Lung (tissue), 12 donors: ENCODE data around the gene ZBED4. TPM values are rescaled to one million over a fixed set of nuclear protein-coding genes. Genes with fewer than 3 reads are reported as not detected.

Source experiments
- ATAC-seq: fragments of 200-7000 bp; cut with Tn5 transposase; one replicate; pipeline ENCODE4 v1.9.1; 2020; ENCODE audit warnings: moderate number of reproducible peaks; ENCODE audit not compliant: insufficient read depth, low FRiP score
- DNase-seq, 3 donors: peaks; one replicate each; pipeline ENCODE4 v3.0.0-alpha.2; 2013 to 2017
- H3K27ac ChIP-seq, 2 donors: one replicate each; pipeline ENCODE4 v1.5.1; 2013; ENCODE audit warnings: mild to moderate bottlenecking in 2 of 2, moderate library complexity in 2 of 2, control low read depth in 1 of 2, inconsistent platforms in 1 of 2, low read depth in 1 of 2, low read length in 1 of 2
- H3K27me3 ChIP-seq, 3 donors: one replicate each; pipeline ENCODE4 v1.5.1; 2013; ENCODE audit warnings: low read length in 2 of 3; ENCODE audit not compliant: control insufficient read depth in 3 of 3, insufficient read depth in 3 of 3
- H3K36me3 ChIP-seq, 4 donors: one replicate each; pipeline ENCODE4 v1.5.1; 2013; ENCODE audit warnings: low read length in 4 of 4, mild to moderate bottlenecking in 1 of 4, moderate library complexity in 1 of 4; ENCODE audit not compliant: control insufficient read depth in 4 of 4, insufficient read depth in 4 of 4
- H3K4me1 ChIP-seq, 5 donors: one replicate each; pipeline ENCODE4 v1.5.1; 2013; ENCODE audit warnings: low read length in 5 of 5, mild to moderate bottlenecking in 2 of 5, moderate library complexity in 1 of 5; ENCODE audit not compliant: control insufficient read depth in 5 of 5, insufficient read depth in 5 of 5
- H3K4me3 ChIP-seq: one replicate; pipeline ENCODE4 v1.5.1; 2013; ENCODE audit warnings: mild to moderate bottlenecking, control low read depth, moderate library complexity
- H3K9ac ChIP-seq, 2 donors: one replicate each; pipeline ENCODE4 v1.5.1; 2013; ENCODE audit warnings: low read length in 2 of 2, control low read depth in 1 of 2; ENCODE audit not compliant: insufficient read depth in 1 of 2
- H3K9me3 ChIP-seq, 4 donors: one replicate each; pipeline ENCODE4 v1.5.1; 2013; ENCODE audit warnings: low read length in 3 of 4, mild to moderate bottlenecking in 1 of 4, moderate library complexity in 1 of 4; ENCODE audit not compliant: control insufficient read depth in 4 of 4, insufficient read depth in 3 of 4
- WGBS, 2 donors: extraction: QIAGEN DNeasy Blood & Tissue Kit; methylation state at CpG; one replicate each; pipeline ENCODE4 v1.1.7; 2013; 5-methylcytosine and 5-hydroxymethylcytosine counted together
- polyA plus RNA-seq, 2 donors: library from polyadenylated mRNA; stranded (reverse); fragments of 200-250 nt; gene quantifications; one replicate each; pipeline ENCODE4 v1.2.1, GENCODE V29; 2013
- total RNA-seq, 2 donors: library from RNA; depleted of rRNA in 1 of 2; stranded (reverse); fragments of >200 nt in 1 of 2; gene quantifications; one replicate each; pipeline ENCODE4 v1.2.1, GENCODE V29; 2014 to 2021
- TF ChIP-seq, protein P1 (sequence below): IDR thresholded peaks from 2 replicates; pipeline ENCODE4 v1.5.1; 2012; ENCODE audit warnings: mild to moderate bottlenecking; ENCODE audit errors: control extremely low read depth, extremely low read depth
- donor health status: control.
- donor health status: control.
- donor health status: Bipolar disorder and iron deficiency.
- donor health status: healthy.
- donor health status: DM: yes; HTN: yes; CAD: no.

The ZBED4 gene
- total and polyA plus RNA-seq, 4 donors = 3.9 to 13.2 (median 9.1) TPM

DNA sequence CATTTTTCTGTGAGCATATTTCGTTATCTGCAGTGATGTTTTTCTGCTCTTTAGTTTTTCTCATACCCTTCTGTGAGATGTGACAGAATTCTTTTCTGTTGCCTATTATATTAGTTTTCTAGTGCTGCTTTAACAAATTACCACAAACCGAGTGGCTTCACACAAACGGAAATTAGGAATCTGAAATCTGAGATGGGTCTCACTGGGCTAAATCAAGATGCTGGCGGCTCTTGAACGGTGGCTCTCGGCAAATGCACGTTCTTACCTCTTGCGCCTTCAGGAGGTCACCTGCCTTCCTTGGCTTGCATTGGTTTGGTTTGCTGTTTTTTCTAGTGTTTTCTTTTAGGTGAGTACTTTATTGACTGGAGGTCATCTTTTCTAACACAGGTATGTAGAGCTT lies 13.0 kb downstream of the ZBED4 start:
- H3K9me3 ChIP-seq = peaks cover 3 to 18% (median 12%) of the 10 kb centered on the region in 4 donors
- peaks cover 4 to 16% (median 5%) of the 10 kb centered on the region in 4 donors for H3K36me3 ChIP-seq
- WGBS, 2 donors = 89 to 95% methylated on average over 8 of the region's 8 CpGs
- H3K4me3 ChIP-seq = no peak overlapping the region
- H3K9ac ChIP-seq = no peak overlapping the region
- H3K4me1 ChIP-seq = peaks cover 0 to 2% (median 0%) of the 10 kb centered on the region in 5 donors
- H3K27ac ChIP-seq = no peak overlapping the region
- TF ChIP-seq, protein P1, sequence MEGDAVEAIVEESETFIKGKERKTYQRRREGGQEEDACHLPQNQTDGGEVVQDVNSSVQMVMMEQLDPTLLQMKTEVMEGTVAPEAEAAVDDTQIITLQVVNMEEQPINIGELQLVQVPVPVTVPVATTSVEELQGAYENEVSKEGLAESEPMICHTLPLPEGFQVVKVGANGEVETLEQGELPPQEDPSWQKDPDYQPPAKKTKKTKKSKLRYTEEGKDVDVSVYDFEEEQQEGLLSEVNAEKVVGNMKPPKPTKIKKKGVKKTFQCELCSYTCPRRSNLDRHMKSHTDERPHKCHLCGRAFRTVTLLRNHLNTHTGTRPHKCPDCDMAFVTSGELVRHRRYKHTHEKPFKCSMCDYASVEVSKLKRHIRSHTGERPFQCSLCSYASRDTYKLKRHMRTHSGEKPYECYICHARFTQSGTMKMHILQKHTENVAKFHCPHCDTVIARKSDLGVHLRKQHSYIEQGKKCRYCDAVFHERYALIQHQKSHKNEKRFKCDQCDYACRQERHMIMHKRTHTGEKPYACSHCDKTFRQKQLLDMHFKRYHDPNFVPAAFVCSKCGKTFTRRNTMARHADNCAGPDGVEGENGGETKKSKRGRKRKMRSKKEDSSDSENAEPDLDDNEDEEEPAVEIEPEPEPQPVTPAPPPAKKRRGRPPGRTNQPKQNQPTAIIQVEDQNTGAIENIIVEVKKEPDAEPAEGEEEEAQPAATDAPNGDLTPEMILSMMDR = no peak
- no peak for ATAC-seq
- DNase-seq = no peak
- H3K27me3 ChIP-seq = no peaks in the 10 kb centered on the region

DNA sequence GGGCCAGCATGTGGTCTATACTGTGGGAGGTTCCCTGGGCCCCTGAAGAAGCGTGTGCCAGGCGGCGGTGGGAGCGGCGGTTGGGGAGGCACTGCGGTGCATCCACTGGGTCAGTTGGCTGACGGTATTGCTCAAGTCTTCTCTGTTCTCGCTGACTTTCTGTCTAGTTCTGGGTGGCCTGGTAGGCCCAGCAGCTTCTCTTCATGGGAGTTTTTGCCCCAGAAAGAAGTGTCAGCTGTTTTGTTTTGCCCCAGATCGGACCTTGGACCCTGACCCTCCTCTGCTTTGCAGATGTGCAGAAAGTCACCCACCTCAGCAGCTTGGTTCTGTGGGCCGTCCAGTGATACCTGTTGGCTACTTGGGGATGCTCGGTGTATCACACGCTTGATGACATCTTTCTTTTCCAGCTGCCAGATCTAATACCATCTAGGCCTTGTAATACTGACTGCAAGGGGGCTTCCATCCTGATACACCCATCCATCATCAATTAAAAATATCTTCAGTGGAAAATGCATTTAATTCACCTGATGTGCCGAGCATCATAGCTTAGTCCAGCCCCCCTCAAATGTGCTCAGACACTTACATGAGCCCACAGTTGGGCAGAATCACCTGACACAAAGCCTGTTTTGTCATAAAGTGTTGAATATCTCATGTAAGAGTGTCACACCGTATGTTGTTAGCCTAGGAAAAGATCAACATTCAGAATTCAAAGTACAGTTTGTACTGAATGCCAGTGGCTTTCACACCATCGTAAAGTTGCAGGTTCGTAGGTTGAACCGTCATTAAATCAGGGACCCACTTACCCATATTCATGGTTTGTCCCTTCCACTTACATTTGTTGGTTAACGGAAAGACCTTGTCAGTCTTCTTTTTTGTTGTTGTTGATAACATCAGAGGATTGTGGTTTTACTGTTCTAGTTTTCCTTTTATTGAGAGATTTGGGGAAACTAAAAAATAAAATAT lies 13.9 kb downstream of the ZBED4 start:
- no peak overlapping the region for H3K9ac ChIP-seq
- H3K27me3 ChIP-seq = no peaks in the 10 kb centered on the region
- TF ChIP-seq, protein P1 = no peak
- H3K36me3 ChIP-seq = peaks cover 4 to 16% (median 5%) of the 10 kb centered on the region in 4 donors
- H3K4me3 ChIP-seq = no peak overlapping the region
- H3K27ac ChIP-seq = no peak overlapping the region
- ATAC-seq = no peak
- DNase-seq = no peak
- WGBS, 2 donors = 94 to 98% methylated on average over 18 of the region's 18 CpGs
- peaks cover 3 to 18% (median 12%) of the 10 kb centered on the region in 4 donors for H3K9me3 ChIP-seq
- no peaks in the 10 kb centered on the region for H3K4me1 ChIP-seq

DNA sequence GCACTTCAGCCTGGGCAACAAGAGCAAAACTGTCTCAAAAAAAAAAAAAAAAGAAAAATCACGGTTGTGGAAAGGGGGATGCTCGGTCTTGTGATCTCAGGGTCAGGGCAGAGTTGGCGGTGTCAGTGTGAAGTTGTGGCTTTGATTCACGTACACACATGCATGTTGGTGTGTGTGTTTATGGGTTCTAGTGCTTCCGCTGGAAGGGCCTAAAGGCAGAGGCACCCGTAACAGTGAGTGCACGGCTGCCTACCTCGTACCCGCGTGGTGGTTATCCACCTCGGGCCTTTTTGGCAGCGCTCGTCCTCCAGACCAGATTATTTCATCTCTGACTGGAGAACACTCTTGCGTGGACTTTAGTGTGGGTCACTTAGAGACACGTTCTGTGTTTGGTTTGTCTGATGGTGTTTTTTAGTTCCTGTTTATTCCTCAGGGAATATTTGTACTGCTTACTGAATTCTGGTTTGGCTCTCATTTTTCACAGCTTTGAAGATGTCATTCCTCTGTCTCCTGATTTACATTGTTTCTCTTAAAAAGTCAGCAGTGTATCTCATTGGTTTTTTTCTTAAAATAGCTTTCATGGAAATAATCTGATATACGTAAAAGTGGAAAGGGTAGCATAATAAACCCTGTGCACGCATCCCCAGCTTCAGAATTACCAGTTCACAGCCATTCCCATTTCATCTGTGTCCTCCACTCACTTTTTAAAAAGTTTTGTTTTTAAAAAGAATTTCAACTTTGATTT lies 15.6 kb downstream of the ZBED4 start:
- no peak for DNase-seq
- no peak overlapping the region for H3K27ac ChIP-seq
- H3K27me3 ChIP-seq = no peaks in the 10 kb centered on the region
- H3K9me3 ChIP-seq = peaks cover 3 to 18% (median 12%) of the 10 kb centered on the region in 4 donors
- peaks cover 4 to 24% (median 5%) of the 10 kb centered on the region in 4 donors for H3K36me3 ChIP-seq
- H3K4me1 ChIP-seq = no peaks in the 10 kb centered on the region
- no peak for ATAC-seq
- no peak overlapping the region for H3K9ac ChIP-seq
- WGBS, 2 donors = 88 to 89% methylated on average over 17 of the region's 17 CpGs
- H3K4me3 ChIP-seq = no peak overlapping the region
- TF ChIP-seq, protein P1 = no peak
